SK-N-DZ (cell line): ENCODE data around the gene ZNF586. TPM values are rescaled to one million over a fixed set of nuclear protein-coding genes. Genes with fewer than 3 reads are reported as not detected.
"Not testable (repeated sequence)": the region's sequence is repeated elsewhere in the genome, so short reads cannot be mapped to it uniquely, and the experiment has no call there.

Experiments used
- DNase-seq: peaks from one replicate; pipeline ENCODE4 v3.0.0-alpha.2; 2015; ENCODE audit warnings: low spot score
- polyA plus RNA-seq, 2 experiments: library from polyadenylated mRNA; depleted of rRNA; stranded (reverse); fragments of >200 nt; gene quantifications; 2 replicates each; pipeline ENCODE4 v1.2.3, GENCODE V29; 2014

The ZNF586 gene
- polyA plus RNA-seq (2014; cell fraction: cytosol; rRNA removed) = 13.1 and 14.4 TPM in 2 replicates
- 10.5 and 13.4 TPM in 2 replicates for polyA plus RNA-seq (2014; cell fraction: nucleus; rRNA removed)

DNA sequence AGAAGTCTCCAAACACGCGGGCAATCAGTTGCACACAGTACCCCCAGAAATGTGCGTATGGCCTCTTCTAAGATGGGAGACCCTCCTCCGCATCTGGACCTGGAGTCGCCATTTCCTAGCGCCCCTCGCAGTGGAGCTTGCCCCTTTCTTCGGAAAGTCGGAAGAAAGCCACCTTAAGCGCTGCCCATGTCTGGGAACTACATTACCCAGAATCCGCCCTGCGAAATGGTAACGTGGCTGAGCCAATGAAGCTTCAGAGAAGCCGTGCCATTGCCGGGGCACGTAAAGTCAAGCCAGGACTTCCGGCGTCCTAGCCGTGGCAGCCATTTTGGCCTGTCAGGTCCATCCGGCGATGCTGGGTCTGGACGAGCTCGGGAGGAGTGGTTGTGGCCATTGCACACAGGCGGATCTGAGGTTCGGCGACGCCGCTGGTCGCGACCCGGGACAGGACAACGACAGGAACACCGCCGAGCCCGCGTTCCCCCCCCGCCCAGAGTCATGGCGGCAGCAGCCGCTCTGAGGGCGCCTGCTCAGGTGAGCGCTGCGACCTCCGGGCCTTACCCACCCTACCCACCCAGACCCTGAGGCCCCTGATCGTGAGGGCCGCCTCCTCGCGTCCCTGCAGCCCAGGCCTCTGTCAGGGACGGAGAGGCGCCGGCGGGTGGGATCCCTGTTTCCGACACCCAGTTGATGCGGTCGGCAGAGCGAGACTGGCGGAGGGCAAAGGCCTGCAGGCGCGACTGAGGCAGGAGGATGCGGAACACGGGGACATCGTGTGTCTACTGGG lies at the start of gene ZNF586:
Gene ZNF586 (plus strand): TSS at position 332 of the 787 bp plus-strand sequence. CDS start 167 bp downstream, at position 499.
- peak; percentile 86 for DNase-seq

DNA sequence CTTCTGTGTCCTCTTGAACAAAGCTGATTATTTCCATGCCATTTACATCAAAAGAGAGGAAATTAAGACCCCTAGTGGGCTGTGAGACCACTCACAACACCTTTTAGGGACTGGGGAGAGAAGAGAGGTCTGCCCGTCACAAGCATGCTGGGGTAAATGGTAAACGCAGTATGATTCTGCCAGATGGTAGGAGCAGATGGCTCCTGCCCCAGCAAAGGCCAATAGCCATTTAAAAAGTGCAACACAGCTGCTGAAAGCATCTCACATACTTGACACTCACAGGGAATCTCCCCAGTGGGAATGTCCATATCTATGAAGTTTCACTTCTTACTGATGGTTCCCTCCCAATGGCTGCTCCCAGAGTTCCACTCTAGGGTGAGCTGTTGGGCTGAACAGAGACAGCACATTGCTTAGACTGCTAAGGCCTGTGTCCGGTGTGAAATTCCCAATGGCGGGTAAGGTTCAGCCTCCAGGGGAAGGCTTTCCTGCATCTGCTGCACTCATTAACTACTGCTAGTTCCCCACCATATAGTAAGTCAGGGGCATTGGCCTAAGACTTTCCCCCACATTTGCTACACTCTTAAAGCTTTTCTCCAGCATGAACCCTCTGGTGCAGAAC lies 49.5 kb upstream of the ZNF586 start:
- DNase-seq = no peak

DNA sequence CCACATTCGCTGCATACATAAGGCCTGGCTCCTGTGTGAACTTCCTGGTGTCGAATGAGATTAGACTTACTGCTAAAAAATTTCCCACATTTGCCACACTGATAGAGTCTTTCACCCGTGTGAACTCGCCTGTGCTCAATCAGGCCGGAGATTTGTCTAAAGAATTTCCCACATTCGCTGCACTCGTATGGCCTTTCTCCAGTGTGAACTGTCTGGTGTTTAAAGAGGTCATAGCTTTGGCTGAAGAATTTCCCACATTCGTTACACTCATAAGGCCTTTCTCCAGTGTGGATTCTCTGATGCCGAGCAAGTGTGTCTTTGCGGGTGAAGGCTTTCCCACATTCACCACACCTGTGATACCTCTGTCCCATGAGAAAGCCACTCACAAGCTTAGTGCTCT lies 48.6 kb upstream of the ZNF586 start:
- no peak for DNase-seq

DNA sequence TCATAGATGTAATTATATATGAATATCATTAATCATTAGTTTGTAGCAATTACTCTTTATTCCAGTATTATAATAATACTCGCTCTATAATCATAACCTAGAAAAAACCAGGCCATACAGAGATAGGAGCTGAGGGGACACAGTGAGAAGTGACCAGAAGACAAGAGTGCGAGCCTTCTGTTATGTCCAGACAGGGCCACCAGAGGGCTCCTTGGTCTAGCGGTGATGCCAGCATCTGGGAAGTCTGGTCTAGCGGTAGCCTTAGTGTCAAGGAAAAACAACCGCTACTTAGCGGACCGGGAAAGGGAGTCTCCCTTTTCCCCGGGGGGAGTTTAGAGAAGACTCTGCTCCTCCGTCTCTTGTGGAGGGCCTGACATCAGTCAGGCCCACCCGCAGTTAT lies 31.2 kb upstream of the ZNF586 start:
- DNase-seq = not testable (repeated sequence)

DNA sequence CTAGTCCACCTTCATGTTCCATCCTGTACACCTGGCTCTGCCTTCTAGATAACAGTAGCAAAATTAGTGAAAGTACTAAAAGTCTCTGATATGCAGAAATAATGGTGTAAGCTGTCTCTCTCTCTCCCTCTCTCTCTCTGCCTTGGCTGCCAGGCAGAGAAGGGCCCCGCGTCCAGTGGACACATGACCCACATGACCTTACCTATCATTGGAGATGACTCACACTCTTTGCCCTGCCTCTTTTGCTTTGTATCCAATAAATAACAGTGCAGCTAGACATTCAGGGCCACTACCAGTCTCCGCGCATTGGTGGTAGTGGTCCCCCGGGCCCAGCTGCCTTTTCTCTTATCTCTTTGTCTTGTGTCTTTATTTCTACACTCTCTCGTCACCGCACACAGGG lies 30.7 kb upstream of the ZNF586 start:
- DNase-seq = not testable (repeated sequence)

DNA sequence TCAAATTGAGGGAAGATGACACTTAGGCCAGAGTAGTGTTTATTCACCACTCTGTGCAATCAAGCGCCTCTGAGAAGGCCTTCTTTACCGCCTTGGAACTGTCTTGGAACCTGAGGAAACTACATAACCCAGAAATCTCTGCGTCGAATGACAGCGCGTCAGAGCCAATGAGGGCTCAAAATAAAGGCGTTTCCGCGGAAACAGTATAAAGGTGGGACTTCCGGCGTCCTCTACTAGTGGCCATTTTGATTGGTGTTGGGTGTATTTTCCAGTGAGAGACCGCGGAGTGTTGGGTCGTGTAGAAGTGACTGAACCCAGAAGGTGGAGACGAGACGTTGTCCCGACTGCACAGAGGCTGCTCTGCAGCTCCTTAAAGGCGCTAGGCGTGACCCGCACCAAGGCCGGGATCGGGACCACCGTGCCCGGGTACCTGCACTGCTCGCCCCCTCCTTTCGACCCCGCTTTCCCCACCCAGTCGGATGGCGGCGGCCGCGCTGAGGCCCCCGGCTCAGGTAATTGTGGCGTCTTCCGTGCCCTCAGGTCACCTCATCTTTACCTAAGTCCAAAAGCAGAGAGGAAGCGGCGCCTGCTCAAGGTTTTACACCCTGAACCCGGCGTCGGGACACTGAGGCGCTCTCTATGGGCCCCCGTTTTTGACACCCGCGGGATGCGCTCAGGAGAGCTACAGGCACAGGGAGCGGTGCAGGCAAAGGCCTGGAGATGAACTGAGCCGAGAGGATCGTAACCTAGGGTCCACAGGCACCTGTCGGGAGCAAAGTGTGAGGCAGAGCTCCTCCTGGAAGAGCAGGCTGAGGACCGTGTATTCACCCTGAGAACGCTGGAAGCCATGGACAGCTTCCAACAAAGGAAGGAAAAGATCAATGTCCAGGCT lies 22.6 kb upstream of the ZNF586 start, which contains the start of gene ZNF776:
Gene ZNF776 (plus strand): TSS at position 236 of the 892 bp plus-strand sequence. CDS start 244 bp downstream, at position 480.
- peak; percentile 84 for DNase-seq

DNA sequence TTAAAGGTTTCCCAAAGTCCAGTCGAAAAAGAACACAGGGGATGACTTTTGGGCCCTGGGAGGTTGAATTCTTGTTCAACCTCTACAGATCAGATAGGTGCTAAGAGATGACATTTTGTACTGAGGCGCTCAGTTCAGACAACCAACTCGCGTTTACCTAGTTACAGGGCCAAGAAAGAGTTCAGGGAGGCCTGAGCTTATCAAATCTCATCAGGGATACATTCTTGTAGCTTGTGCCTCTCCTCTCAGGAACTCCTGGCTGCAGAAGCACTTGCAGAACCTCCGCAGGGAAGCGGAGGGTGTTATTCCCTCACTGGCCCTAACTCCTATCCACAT lies 22.0 kb upstream of the ZNF586 start:
- no peak for DNase-seq

DNA sequence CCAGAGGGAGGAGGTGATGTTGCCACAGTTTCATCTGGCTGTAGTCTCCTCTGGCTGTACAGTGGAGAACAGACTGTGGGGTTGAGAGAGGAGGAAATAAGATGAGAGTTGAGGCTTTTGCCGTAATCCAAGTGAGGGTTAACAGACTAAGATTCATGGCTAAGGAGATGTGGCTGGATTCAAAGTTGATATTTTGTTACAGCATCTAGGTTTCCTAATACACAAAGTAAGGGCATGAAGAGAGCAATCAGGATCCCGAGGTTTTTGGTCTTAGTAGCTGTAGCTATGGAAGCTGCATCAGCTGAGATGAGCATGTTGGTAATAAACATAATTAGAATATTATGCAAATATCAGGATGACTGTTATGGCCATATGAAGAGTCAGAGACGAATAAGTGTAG lies 21.4 kb upstream of the ZNF586 start:
- no peak for DNase-seq

DNA sequence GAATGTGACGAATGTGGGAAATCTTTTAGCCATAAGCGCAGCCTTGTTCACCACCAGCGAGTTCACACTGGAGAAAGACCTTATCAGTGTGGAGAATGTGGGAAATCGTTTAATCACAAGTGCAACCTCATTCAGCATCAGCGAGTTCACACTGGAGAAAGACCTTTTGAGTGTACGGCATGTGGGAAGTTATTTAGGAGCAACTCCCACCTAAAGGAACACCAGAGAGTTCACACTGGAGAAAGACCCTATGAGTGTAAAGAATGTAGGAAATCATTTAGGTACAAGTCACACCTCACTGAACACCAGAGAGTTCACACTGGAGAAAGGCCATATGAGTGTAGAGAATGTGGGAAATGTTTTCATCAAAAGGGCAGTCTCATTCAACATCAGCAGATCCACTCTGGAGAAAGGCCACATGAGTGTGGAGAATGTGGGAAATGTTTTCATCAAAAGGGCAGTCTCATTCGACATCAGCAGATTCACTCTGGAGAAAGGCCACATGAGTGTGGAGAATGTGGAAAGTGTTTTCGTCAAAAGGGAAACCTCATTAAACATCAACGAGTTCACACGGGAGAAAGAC lies 15.3 kb upstream of the ZNF586 start:
- no peak for DNase-seq

DNA sequence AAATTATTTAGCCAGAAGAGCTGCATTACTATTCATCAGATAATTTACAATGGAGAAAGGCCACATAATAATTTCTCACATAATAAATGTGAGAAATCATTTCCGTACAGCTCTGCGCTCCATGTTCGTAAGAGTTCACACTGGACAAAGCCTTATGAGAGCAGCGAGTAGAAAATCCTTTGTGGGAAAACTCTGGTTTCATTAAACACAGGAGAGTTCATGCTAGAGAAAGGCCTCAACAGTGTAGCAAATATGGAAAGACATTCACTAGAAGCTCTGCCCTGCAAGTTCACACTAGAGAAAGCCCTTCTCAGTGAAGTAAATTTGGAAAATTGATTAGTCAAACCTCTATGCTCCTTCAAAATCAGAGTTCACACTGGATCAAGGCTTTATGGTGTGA lies 14.4 kb upstream of the ZNF586 start:
- no peak for DNase-seq

DNA sequence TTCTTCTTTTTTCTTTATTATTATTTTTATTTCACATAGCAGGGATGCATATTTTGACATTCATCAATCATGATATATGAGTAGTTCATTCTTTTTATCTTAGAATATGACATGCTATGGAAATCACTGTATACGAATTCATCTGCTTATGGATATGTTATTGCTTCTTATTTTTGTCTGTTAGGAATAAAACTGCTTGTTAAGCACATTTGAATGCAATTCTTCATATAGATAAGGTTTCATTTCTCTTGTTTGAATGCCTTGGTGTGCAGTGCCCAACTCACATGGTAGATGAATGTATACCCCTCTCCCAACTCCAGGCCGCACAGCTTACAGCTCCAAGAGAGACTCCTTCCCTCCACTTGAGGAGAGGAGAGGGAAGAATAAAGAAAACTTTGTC lies 11.5 kb upstream of the ZNF586 start:
- no peak for DNase-seq

DNA sequence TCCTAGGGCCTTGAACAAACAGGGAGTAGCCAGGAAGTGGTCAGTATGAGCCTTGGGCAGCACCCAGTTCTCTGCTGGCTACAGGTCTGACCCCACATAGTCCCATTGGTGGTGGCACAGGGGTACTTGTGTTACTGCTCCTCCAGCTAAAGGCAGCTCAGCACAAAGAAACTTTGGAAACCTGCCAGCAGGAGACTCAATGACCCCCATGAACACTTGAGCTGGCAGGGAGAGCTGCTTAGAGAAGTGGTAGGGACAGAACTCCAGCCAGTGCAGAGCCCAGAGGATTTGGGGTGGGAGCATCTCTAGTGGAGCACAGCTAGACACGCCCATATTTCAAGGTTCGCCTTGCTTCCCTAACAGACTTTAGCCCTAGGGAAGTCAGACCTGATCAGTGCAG lies 10.4 kb upstream of the ZNF586 start:
- no peak for DNase-seq

DNA sequence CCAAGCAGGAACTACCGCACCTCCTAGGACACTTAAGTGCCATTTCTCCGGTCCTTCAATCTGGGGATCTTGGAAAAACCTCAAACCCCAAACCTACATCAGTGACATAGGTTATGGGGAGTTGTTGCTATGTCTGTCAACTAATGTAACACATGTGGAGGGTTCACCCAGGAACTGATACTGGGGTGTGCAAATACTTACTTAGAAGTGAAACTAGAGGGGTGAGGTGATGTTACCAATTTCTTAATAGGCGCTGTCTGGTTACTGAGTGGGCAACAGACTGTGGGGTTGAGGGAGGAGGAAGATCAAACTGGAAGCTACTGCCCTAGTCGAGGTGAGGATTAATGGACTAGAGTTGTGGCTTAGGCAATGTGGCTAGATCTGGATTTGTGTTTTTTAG lies 1.9 kb downstream of the ZNF586 start:
- no peak for DNase-seq

DNA sequence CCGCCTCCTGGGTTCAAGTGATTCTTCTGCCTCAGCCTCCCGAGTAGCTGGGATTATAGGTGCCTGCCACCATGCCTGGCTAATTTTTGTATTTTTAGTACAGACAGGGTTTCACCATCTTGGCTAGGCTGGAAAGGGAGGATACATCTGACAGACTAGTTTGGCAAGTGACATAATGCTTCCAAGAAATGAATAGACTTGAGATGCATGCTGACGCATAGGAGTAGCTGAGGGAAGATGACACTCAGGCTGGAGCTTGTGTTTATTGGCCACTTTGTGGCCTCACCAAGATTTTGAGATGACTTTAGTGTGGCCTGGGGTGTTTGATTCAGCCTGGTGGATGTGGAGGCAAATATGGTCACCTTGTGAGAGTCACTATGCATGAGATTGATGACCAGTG lies 4.0 kb downstream of the ZNF586 start:
- DNase-seq = no peak

DNA sequence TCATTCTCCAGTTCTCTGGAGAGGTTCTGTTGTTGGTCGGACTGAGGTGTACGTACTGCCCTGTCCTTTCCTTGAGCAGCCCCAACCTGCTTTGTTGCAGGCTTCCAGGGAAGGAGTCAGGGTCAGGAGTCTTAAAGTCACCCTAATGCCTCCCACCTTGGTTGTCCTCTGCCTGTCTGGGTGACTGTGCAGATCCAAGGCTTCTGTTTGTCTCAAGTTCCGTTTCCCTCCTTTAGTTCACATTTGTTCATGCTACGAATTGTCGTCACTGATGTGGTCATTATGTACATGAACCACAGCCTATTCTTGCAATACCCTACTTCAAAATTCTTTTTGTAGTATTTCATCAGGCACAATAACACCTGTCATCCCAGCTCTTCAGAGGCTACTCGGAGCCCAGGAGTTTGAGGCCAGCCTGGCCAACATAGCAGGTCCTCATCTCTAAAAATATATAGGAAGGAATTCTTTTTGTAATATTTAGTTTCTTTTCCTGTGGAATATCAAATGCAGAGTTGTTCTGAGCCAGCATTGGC lies 7.4 kb downstream of the ZNF586 start:
- DNase-seq = no peak

DNA sequence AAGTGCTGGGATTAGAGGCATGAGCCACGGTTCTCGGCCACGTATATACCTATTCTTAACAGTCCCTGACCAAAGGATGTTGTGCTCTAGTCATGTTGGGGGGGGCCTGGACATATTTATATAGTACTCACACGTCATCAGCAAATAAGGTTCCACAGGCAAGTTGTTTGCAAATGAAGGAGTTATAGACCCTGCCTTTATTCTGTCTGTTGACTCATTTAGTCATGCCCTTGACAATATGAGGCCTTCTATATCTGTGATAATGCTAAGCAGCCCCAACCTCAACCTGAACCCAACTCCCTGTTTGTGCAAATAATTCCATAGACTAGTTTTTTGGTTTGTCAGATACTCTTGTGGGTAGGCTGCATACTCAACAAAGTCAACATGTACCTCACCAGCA lies 8.9 kb downstream of the ZNF586 start:
- DNase-seq = no peak

DNA sequence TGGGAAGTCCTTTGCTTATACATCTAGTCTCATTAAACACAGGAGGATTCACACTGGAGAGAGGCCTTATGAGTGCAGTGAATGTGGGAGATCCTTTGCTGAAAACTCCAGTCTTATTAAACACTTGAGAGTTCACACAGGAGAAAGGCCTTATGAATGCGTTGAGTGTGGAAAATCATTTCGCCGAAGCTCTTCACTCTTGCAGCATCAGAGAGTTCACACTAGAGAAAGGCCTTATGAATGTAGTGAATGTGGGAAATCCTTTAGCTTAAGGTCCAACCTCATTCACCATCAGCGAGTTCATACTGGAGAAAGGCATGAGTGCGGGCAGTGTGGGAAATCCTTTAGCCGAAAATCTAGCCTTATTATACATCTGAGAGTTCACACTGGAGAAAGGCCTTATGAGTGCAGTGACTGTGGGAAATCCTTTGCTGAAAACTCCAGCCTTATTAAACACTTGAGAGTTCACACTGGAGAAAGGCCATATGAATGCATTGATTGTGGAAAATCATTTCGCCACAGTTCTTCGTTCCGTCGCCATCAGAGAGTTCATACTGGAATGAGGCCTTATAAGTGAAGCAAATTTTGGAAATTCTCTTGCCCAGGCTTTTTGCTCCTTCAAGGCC lies 9.9 kb downstream of the ZNF586 start:
- DNase-seq = no peak

DNA sequence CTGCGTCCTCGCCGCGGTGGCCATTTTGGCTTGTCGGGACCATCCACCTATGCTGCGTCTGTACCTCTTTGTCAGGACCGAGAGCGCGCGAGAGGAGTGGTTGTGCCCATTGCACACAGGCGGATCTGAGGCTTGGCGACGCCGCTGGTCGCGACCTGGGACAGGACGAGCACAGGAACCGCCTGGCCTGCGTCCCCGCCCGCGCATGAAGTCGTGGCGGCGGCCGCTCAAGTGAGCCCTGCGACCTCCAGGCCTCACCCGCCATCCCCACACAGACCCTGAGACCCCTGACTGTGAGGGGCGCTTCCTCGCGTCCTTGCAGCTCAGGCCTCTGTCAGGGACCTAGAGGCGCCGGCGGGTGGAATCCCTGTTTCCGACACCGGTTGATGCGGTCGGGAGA lies 16.8 kb downstream of the ZNF586 start:
- DNase-seq = no peak

DNA sequence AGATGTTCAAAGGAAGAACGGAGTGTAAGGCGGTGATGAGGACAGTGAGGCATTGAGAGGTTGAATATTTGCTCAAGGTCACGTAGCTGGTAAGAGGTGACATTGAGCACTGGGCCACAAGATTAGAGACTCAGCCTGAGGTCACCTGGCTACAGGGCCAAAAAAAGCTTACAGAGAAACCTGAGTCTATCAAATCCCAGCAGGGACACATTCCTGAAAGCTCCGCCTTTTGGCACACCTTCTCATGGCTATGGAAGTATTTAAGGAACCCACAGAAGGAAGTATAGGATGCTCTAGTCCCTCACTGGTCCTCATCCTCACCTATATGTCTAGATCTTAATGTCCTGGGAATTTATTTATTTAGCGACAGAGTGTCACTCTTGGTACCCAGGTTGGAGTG lies 17.4 kb downstream of the ZNF586 start:
- no peak for DNase-seq

DNA sequence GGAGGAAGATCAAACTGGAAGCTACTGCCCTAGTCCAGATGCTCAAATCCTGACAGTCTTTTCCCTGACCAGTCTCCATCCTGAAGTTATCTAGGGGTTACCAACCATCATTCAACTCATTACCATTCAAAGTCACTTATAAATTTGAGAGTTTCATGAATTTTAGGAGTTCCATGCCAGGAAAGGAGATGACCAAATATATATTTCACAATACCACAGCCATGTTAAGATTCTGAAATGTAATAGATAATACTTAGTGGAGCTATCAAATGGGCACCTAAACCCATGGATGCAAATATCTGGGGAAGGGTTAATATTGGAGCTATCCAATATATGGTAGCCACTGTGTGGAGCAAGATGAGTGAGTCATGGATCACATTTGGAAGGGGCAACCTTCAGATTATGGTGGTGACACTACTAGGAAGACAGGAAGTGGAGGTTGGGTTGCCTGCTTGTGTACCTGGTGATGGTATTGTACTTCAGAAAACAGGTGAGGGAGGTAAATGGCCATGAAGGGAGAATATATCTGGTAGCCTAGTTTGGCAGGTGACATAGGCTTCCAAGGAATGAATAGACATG lies 18.7 kb downstream of the ZNF586 start:
- no peak for DNase-seq

DNA sequence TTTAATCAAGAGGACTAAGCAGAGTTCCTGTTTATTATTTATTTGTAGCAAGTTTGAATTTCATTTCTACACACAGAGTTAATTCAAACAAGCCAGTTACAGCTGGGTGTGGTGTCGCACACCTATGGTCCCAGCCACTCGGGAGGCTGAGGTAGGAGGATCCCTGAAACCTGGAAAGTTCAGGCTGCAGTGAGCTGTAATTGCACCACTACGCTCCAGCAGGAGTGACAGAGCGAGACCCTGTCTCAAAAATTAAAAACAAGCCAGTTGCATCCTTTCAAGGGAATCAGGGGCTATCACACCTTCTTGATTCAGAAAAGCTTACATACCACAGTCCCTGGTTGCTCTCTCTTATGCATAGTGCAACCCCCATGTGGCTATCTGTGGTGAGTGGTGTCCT lies 19.8 kb downstream of the ZNF586 start:
- no peak for DNase-seq
